Mucosa of rectum (tissue), 2 donors: ENCODE results near the gene SAA2.
"Not testable (repeated sequence)": the region's sequence is repeated elsewhere in the genome, so short reads cannot be mapped to it uniquely, and the experiment has no call there.

Source experiments
- H3K27ac ChIP-seq, 2 donors: one replicate each; pipeline ENCODE4 v1.7.0; 2013; ENCODE audit warnings: inconsistent platforms in 2 of 2, low read depth in 2 of 2, low read length in 2 of 2
- H3K27me3 ChIP-seq, 2 donors: one replicate each; pipeline ENCODE4 v1.7.0; 2013; ENCODE audit warnings: low read length in 2 of 2; ENCODE audit not compliant: control insufficient read depth in 2 of 2, insufficient read depth in 2 of 2
- H3K36me3 ChIP-seq, 2 donors: one replicate each; pipeline ENCODE4 v1.7.0; 2013; ENCODE audit warnings: low read length in 2 of 2; ENCODE audit not compliant: control insufficient read depth in 2 of 2, insufficient read depth in 2 of 2
- H3K4me1 ChIP-seq, 2 donors: one replicate each; pipeline ENCODE4 v1.7.0; 2013; ENCODE audit warnings: low read length in 2 of 2, mild to moderate bottlenecking in 1 of 2; ENCODE audit not compliant: control insufficient read depth in 2 of 2, insufficient read depth in 2 of 2
- H3K4me3 ChIP-seq, 2 donors: one replicate each; pipeline ENCODE4 v1.7.0; 2013; ENCODE audit warnings: low read length in 2 of 2
- H3K9ac ChIP-seq, 2 donors: one replicate each; pipeline ENCODE4 v1.7.0; 2013; ENCODE audit warnings: low read length in 2 of 2, low read depth in 1 of 2, mild to moderate bottlenecking in 1 of 2
- H3K9me3 ChIP-seq, 2 donors: one replicate each; pipeline ENCODE4 v1.7.0; 2013; ENCODE audit warnings: low read length in 2 of 2; ENCODE audit not compliant: control insufficient read depth in 2 of 2
- donor health status: healthy.
- donor health status: Normal muscosa, but diverticular disease.

SAA2 gene

GRCh38 chr11:18253778-18254338, 5.4 kb upstream of the SAA2 start:
- no peaks in the 10 kb centered on the region for H3K4me1 ChIP-seq
- H3K9me3 ChIP-seq = no peaks in the 10 kb centered on the region
- no peak overlapping the region for H3K27ac ChIP-seq
- H3K36me3 ChIP-seq = no peaks in the 10 kb centered on the region
- H3K4me3 ChIP-seq = no peak overlapping the region
- no peak overlapping the region for H3K9ac ChIP-seq
- no peaks in the 10 kb centered on the region for H3K27me3 ChIP-seq

DNA sequence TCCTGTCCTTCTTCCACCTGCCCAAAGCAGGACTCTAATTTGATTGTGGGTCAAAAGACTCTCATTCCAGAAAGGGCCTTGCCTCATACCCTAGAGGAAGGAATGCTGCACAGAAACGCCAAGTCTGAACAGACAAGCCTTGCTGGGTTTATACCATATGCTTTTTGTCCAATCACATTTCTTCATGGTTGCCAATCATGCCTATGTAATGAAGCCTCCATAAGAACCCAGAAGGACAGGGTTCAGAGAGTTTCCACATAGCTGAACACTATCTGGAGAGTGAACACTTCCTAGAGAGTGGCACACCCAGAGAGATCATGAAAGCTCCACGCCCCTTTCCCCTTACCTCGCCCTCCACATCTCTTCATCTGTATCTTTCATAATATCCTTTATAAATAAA, 4.8 kb upstream of the SAA2 start:
- Histone ChIP-seq H3K36me3 (no peaks in the 10 kb centered on the region), H3K9me3 (no peaks in the 10 kb centered on the region), H3K27ac (no peak overlapping the region), H3K4me3 (no peak overlapping the region), H3K9ac (no peak overlapping the region), H3K4me1 (no peaks in the 10 kb centered on the region), H3K27me3 (no peaks in the 10 kb centered on the region)

GRCh38 chr11:18247191-18247581, 1.3 kb downstream of the SAA2 start:
- not testable (repeated sequence) for H3K36me3 ChIP-seq, H3K27me3 ChIP-seq, H3K27ac ChIP-seq, H3K4me1 ChIP-seq, H3K9me3 ChIP-seq, H3K4me3 ChIP-seq, H3K9ac ChIP-seq

- H3K36me3 ChIP-seq, H3K9ac ChIP-seq, H3K27me3 ChIP-seq, H3K27ac ChIP-seq, H3K9me3 ChIP-seq, H3K4me1 ChIP-seq: not testable (repeated sequence)
- peak overlapping the region in 1 of 2 donors; percentile 2 for H3K4me3 ChIP-seq
These were observed 1.9 kb downstream of the SAA2 start for GRCh38 chr11:18246379-18247190.

- no peaks in the 10 kb centered on the region for H3K36me3 ChIP-seq
These were observed 3.1 kb downstream of the SAA2 start for GRCh38 chr11:18245396-18245795.

DNA sequence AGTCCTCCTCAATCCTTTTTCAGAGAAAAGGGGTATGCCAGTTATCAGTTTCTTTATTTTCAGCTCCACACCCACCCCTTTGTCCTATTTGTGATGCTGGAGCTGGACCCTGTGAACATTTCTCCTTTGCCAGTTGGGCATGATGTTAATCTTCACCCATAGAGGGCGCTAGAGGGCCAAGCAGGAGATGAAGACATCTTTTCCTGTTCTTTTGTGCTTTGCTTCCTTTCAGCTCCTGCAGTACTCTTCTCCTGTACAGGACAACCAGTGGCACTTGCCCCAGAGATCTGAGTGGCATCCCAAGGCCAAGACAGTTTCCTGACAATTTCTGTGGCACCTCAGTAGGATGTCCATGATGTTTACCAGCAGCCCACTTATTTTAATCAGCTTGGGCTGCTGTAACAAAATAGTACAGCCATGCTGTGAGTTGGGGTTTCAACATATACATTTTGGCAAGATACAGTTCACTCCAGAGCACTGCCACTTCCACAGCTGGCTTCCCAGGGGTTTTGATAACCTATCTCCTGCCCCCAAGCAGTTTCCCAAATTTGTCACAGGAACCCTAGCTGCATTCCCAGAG, 4.6 kb downstream of the SAA2 start:
- Histone ChIP-seq H3K9me3 (no peaks in the 10 kb centered on the region), H3K36me3 (no peaks in the 10 kb centered on the region), H3K4me3 (no peak overlapping the region)

More at GRCh38 chr11:18245396-18245795, 3.1 kb downstream of the SAA2 start:
- Histone ChIP-seq H3K27me3 (peaks cover 0 to 5% of the 10 kb centered on the region in 2 donors), H3K27ac (no peak overlapping the region), H3K4me1 (no peaks in the 10 kb centered on the region), H3K9ac (no peak overlapping the region), H3K4me3 (no peak overlapping the region), H3K9me3 (no peaks in the 10 kb centered on the region)

DNA sequence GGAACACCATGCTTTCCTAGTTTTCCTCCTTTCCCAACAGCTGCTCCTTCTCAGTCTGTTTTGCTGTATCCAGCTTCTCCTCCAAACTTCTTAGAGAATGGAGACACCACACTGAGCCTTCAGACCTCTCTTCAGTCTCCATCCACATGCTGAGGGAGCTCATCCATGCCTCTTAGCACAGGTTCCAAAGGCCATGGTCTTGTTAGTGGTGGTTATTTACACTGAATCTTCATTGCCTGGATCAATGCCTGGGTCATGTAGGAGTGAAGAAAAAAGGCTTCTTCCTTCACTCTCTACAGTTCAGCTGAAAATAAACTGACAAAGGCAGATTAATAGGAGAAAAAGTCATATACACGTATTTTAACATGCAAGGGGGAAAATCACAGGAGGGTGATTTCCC, 8.8 kb downstream of the SAA2 start:
- no peak overlapping the region for H3K9ac ChIP-seq
- H3K36me3 ChIP-seq = no peaks in the 10 kb centered on the region
- H3K27ac ChIP-seq = no peak overlapping the region
- H3K27me3 ChIP-seq = peaks cover 0 to 7% of the 10 kb centered on the region in 2 donors
- no peak overlapping the region for H3K4me3 ChIP-seq
- no peaks in the 10 kb centered on the region for H3K4me1 ChIP-seq
- no peaks in the 10 kb centered on the region for H3K9me3 ChIP-seq

More for the DNA sequence above, 4.6 kb downstream of the SAA2 start:
- Histone ChIP-seq H3K27me3 (peaks cover 0 to 7% of the 10 kb centered on the region in 2 donors), H3K27ac (no peak overlapping the region), H3K9ac (peak overlapping the region in 1 of 2 donors; percentile 6), H3K4me1 (no peaks in the 10 kb centered on the region)

DNA sequence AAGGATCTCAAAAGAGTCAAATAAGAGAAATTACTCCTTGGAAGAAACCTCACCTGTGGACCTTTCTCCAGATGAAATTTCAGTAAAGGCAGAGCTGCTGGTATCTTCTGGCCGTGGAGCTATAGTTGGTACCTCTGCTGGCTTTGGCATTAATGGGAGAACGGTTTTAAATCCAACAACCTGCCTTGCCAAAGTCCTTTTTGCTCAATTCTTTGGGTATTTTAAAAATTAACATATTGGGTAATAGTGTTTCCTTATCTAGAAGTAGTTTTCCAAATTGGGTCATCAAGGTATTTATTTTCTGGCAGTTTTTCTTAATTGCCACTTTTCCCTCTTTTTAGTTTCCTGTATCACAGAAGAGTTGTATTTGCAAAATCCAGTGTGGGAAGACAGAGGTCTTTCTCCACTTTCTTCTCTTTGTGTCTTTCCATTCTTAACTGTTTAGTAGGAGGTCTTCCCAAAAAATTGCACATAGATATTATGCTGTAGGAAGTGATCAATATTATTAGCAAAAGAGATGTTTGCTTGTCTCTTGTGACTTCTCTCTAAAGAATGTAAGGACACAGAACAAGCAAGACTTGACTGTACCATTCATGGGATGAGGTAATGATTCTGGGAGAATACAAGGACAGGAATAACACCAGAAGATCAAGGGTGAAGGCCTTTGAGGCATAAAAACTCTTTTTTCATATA, 11.7 kb downstream of the SAA2 start, which contains the start of gene SAA4:
Gene SAA4, minus strand, starts transcription at position 139 of the 693 bp plus-strand sequence. CDS start 876 bp downstream, outside the sequence.
- Histone ChIP-seq H3K27me3 (peaks cover 0 to 7% of the 10 kb centered on the region in 2 donors), H3K27ac (no peak within 1 kb of the TSS), H3K36me3 (no peaks in the 10 kb centered on the region), H3K4me3 (no peak within 1 kb of the TSS), H3K9ac (no peak within 1 kb of the TSS), H3K9me3 (no peaks in the 10 kb centered on the region), H3K4me1 (no peaks in the 10 kb centered on the region)

DNA sequence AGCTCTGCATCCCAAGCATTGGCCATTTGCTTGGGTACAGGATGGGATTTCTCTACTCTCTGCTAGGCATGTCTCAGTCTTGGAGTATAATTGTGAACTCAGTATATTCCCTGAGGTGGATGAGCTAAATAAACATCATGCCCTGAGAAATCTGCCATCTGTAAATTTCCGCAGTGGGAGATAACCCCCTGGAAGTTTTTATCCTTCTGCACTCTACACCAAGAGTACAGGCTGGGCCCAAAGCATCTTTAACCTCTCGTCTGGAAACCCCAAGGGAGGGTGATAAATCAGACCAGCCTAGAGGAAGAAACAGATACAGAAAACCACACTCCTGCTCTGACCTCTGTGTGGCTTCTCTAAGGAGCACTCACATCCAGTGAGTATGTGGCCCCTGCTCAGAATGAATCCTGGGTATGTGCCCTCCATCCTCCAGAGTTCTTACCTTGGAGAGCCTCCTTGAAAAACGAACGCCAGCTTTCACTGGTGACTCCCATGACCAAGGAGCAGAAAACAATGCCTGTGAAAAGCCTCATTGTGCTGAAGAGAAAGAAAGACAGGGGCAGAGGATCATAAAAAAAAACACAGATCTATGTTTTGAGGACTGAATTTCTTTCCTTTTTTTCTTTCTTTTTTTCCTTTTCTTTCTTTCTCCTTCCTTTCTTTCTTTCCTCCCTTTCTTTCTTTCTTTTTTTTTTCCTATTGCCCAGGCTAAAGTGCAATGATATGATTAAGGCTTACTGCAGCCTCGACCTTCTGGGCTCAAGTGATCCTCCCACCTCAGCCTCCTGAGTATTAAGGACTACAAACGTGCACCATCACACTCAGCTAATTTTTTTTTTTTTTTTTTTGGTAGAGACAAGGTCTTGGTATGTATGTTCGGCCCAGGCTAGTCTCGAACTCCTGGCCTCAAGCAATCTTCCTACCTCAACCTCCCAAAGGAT, 12.8 kb downstream of the SAA2 start:
- H3K9ac ChIP-seq = no peak overlapping the region
- no peak overlapping the region for H3K4me3 ChIP-seq
- no peaks in the 10 kb centered on the region for H3K36me3 ChIP-seq
- H3K27me3 ChIP-seq = peaks cover 0 to 3% of the 10 kb centered on the region in 2 donors
- no peaks in the 10 kb centered on the region for H3K4me1 ChIP-seq
- no peak overlapping the region for H3K27ac ChIP-seq
- no peaks in the 10 kb centered on the region for H3K9me3 ChIP-seq
